ENCODE results near the gene HHATL.

GRCh38 chr3:42649006-42649405, 53.6 kb downstream of the HHATL start:
- TF ChIP-seq, protein P1, sequence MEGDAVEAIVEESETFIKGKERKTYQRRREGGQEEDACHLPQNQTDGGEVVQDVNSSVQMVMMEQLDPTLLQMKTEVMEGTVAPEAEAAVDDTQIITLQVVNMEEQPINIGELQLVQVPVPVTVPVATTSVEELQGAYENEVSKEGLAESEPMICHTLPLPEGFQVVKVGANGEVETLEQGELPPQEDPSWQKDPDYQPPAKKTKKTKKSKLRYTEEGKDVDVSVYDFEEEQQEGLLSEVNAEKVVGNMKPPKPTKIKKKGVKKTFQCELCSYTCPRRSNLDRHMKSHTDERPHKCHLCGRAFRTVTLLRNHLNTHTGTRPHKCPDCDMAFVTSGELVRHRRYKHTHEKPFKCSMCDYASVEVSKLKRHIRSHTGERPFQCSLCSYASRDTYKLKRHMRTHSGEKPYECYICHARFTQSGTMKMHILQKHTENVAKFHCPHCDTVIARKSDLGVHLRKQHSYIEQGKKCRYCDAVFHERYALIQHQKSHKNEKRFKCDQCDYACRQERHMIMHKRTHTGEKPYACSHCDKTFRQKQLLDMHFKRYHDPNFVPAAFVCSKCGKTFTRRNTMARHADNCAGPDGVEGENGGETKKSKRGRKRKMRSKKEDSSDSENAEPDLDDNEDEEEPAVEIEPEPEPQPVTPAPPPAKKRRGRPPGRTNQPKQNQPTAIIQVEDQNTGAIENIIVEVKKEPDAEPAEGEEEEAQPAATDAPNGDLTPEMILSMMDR (IDR thresholded peaks at IDR 0.05; ENCODE audit: low read length), result no peak
- TF ChIP-seq EZH2phosphoT487 (IDR thresholded peaks at IDR 0.05; ENCODE audit: low read length), result no peak
